Left ventricle myocardium superior (tissue), 1 donor: ENCODE results near the gene TRAF5. TPM values are rescaled to one million over a fixed set of nuclear protein-coding genes. Genes with fewer than 3 reads are reported as not detected.
A peak's percentile ranks its signal among the peaks of the same experiment; 100 is the strongest.

Source experiments
- ATAC-seq: fragments of 200-7000 bp; cut with Tn5 transposase; one replicate; pipeline ENCODE4 v1.9.1; 2020; ENCODE audit warnings: mild to moderate bottlenecking, moderate library complexity
- DNase-seq: peaks from one replicate; pipeline ENCODE4 v3.0.0-alpha.2; 2020
- intact Hi-C: fragments of 100-400 bp; cut with micrococcal nuclease; formaldehyde crosslinking; loops from one replicate; pipeline ENCODE4 v1.11.0; 2022
- total RNA-seq: library from RNA; stranded (reverse); fragmentation: NEBNext Ultra II Directional; extraction: Animal tissue kit (Norgen Biotek cat#: 25700); gene quantifications from one replicate; pipeline ENCODE4 v1.2.1, GENCODE V29; 2021
- donor health status: DM: no; HTN: yes; CAD: no; lungs with severe emphysema.

The TRAF5 gene
- total RNA-seq, 1 donor from 2014 or later = 2.4 TPM

- DNase-seq (no peak), ATAC-seq (no peak)
- intact Hi-C loops = no loop called here
Observed at GRCh38 chr1:211326140-211326527, 499 bp upstream of the TRAF5 start.

GRCh38 chr1:211327346-211327921 is 801 bp downstream of the TRAF5 start:
- no peak for DNase-seq
- ATAC-seq = peak; percentile 42
- intact Hi-C loops = no loop called here

- ATAC-seq = no peak
- intact Hi-C loops = no loop called here
- no peak for DNase-seq
Observed at GRCh38 chr1:211328084-211328694, 1.6 kb downstream of the TRAF5 start.

- intact Hi-C loops = no loop called here
- no peak for ATAC-seq
- no peak for DNase-seq
Observed at GRCh38 chr1:211328866-211329475, 2.3 kb downstream of the TRAF5 start.

- ATAC-seq (no peak), DNase-seq (no peak)
- intact Hi-C loops = no loop called here
Observed at GRCh38 chr1:211329764-211330201, 3.1 kb downstream of the TRAF5 start.

- ATAC-seq (no peak), DNase-seq (no peak)
- intact Hi-C loops = no loop called here
Observed at GRCh38 chr1:211330282-211330936, 3.8 kb downstream of the TRAF5 start.

- intact Hi-C loops = no loop called here
- no peak for DNase-seq
- no peak for ATAC-seq
Observed at GRCh38 chr1:211331011-211331709, 4.5 kb downstream of the TRAF5 start.

- ATAC-seq = no peak
- intact Hi-C loops = no loop called here
- DNase-seq = no peak
Observed at GRCh38 chr1:211332036-211332616, 5.5 kb downstream of the TRAF5 start.

- intact Hi-C loops = no loop called here
- DNase-seq (no peak), ATAC-seq (no peak)
Observed at GRCh38 chr1:211332830-211333229, 6.2 kb downstream of the TRAF5 start.

- ATAC-seq (no peak), DNase-seq (no peak)
- intact Hi-C loops = no loop called here
Observed at GRCh38 chr1:211333906-211334305, 7.3 kb downstream of the TRAF5 start.

- intact Hi-C loops = no loop called here
- ATAC-seq (no peak), DNase-seq (no peak)
Observed at GRCh38 chr1:211334986-211335385, 8.4 kb downstream of the TRAF5 start.

- no peak for DNase-seq
- no peak for ATAC-seq
- intact Hi-C loops = no loop called here
Observed at GRCh38 chr1:211335522-211336157, 9.0 kb downstream of the TRAF5 start.

GRCh38 chr1:211336161-211336560 is 9.5 kb downstream of the TRAF5 start:
- intact Hi-C loops = no loop called here
- ATAC-seq (no peak), DNase-seq (no peak)

- intact Hi-C loops = no loop called here
- DNase-seq (no peak), ATAC-seq (no peak)
Observed at GRCh38 chr1:211336775-211337174, 10.1 kb downstream of the TRAF5 start.

GRCh38 chr1:211337430-211338223 is 11.0 kb downstream of the TRAF5 start:
- no peak for ATAC-seq
- no peak for DNase-seq
- intact Hi-C loops = no loop called here

GRCh38 chr1:211338224-211338620 is 11.6 kb downstream of the TRAF5 start:
- intact Hi-C loops = no loop called here
- no peak for ATAC-seq
- no peak for DNase-seq

- no peak for DNase-seq
- intact Hi-C loops = no loop called here
Observed at GRCh38 chr1:211339631-211340041, 13.0 kb downstream of the TRAF5 start.

More at GRCh38 chr1:211339631-211340041, 13.0 kb downstream of the TRAF5 start:
- ATAC-seq = no peak
